Activated B cell treated with CpG ODN at 0.5 μM for 24 hours (primary cell): ENCODE results near the gene EHBP1L1. TPM values are rescaled to one million over a fixed set of nuclear protein-coding genes. Genes with fewer than 3 reads are reported as not detected.

Experiments used
- ATAC-seq: fragments of 200-7000 bp; cut with Tn5 transposase; one replicate; pipeline ENCODE4 v1.10.0; 2021; ENCODE audit warnings: low read depth, mild to moderate bottlenecking, moderate library complexity
- CTCF ChIA-PET: fragments of 350-600 bp; sonication (Branson Sonifier 250); formaldehyde crosslinking; loops from one replicate; lab custom pipeline; 2021; ENCODE audit warnings: antibody characterized with exemption; lab: Charles Lee
- POLR2A ChIA-PET: fragments of 350-600 bp; sonication (Branson Sonifier 250); formaldehyde crosslinking; loops from one replicate; lab custom pipeline; 2021; ENCODE audit warnings: antibody characterized with exemption; lab: Charles Lee
- DNase-seq: peaks from one replicate; pipeline ENCODE4 v3.0.0; 2022
- H3K27ac Mint-ChIP-seq: one replicate; pipeline ENCODE4 v1.8.0; 2020; ENCODE audit warnings: mixed read lengths
- H3K27me3 Mint-ChIP-seq: one replicate; pipeline ENCODE4 v1.8.0; 2021; ENCODE audit warnings: mixed read lengths
- H3K36me3 Mint-ChIP-seq: one replicate; pipeline ENCODE4 v1.8.0; 2021; ENCODE audit warnings: low read depth, mixed read lengths
- H3K4me1 Mint-ChIP-seq: one replicate; pipeline ENCODE4 v1.8.0; 2021; ENCODE audit warnings: mixed read lengths
- H3K4me3 Mint-ChIP-seq: one replicate; pipeline ENCODE4 v1.8.0; 2020; ENCODE audit warnings: mild to moderate bottlenecking, mixed read lengths
- H3K9me3 Mint-ChIP-seq: one replicate; pipeline ENCODE4 v1.8.0; 2020; ENCODE audit warnings: mixed read lengths
- CTCF ChIP-seq: fragments of 200-600 bp; IDR thresholded peaks from one replicate; pipeline ENCODE4 v1.8.0; 2022; ENCODE audit warnings: antibody characterized with exemption, mild to moderate bottlenecking
- intact Hi-C: fragments of 100-400 bp; cut with micrococcal nuclease; formaldehyde crosslinking; loops from one replicate; pipeline ENCODE4 v1.15.1; 2024
- total RNA-seq: library from RNA; stranded (reverse); gene quantifications from 2 replicates; pipeline ENCODE4 v1.2.3, GENCODE V29; 2022

Gene EHBP1L1
- total RNA-seq, 1 donor from 2014 or later, result 163 TPM

GRCh38 chr11:65581928-65582327 is 6.1 kb downstream of the EHBP1L1 start:
- Mint-ChIP-seq H3K27me3 (no peaks in the 10 kb centered on the region), H3K36me3 (peaks cover 63% of the 10 kb centered on the region), H3K9me3 (no peaks in the 10 kb centered on the region), H3K27ac (peak overlapping the region; percentile 47), H3K4me1 (peaks cover 36% of the 10 kb centered on the region), H3K4me3 (no peak overlapping the region)
- no peak for TF ChIP-seq CTCF
- DNase-seq, result no peak
- ATAC-seq, result no peak
- ChIA-PET POLR2A (interaction anchor here (0.7 to 0.8 kb wide), 2 partner anchors 33 to 278 kb away, joined by 3 read pairs; partner anchors contain the start of gene PCNX3), CTCF (no interaction called here)
- intact Hi-C loops, result no loop called here

GRCh38 chr11:65583589-65583988 is 7.7 kb downstream of the EHBP1L1 start:
- DNase-seq, result no peak
- no peak for TF ChIP-seq CTCF
- POLR2A ChIA-PET, result interaction anchor here (0.7 to 1.5 kb wide), 2 partner anchors 19 to 166 kb away, joined by 3 to 4 read pairs; no protein-coding TSS in a partner anchor
- Mint-ChIP-seq H3K27me3 (no peaks in the 10 kb centered on the region), H3K27ac (peak overlapping the region; percentile 67), H3K4me3 (no peak overlapping the region), H3K9me3 (no peaks in the 10 kb centered on the region), H3K36me3 (peaks cover 57% of the 10 kb centered on the region), H3K4me1 (peaks cover 36% of the 10 kb centered on the region)
- CTCF ChIA-PET, result no interaction called here
- intact Hi-C loops, result no loop called here
- no peak for ATAC-seq

GRCh38 chr11:65584106-65584505 is 8.3 kb downstream of the EHBP1L1 start:
- POLR2A ChIA-PET, result interaction anchor here (1.5 kb wide), 1 partner anchor 19 kb away, joined by 4 read pairs; no protein-coding TSS in a partner anchor
- peaks cover 39% of the 10 kb centered on the region for H3K4me1 Mint-ChIP-seq
- H3K9me3 Mint-ChIP-seq, result no peaks in the 10 kb centered on the region
- no peak overlapping the region for H3K4me3 Mint-ChIP-seq
- no peak overlapping the region for H3K27ac Mint-ChIP-seq
- DNase-seq (no peak), ATAC-seq (no peak)
- CTCF ChIA-PET, result interaction anchor here (1.7 kb wide), 1 partner anchor 10 kb away, joined by 5 read pairs; no protein-coding TSS in a partner anchor
- H3K36me3 Mint-ChIP-seq, result peaks cover 55% of the 10 kb centered on the region
- intact Hi-C loops, result no loop called here
- no peak for TF ChIP-seq CTCF
- H3K27me3 Mint-ChIP-seq, result no peaks in the 10 kb centered on the region

GRCh38 chr11:65584723-65585171 is 8.9 kb downstream of the EHBP1L1 start:
- Mint-ChIP-seq H3K4me1 (peaks cover 43% of the 10 kb centered on the region), H3K9me3 (no peaks in the 10 kb centered on the region), H3K4me3 (no peak overlapping the region), H3K36me3 (peaks cover 48% of the 10 kb centered on the region), H3K27ac (no peak overlapping the region), H3K27me3 (no peaks in the 10 kb centered on the region)
- no peak for TF ChIP-seq CTCF
- ATAC-seq (no peak), DNase-seq (no peak)
- ChIA-PET POLR2A (interaction anchor here (1.5 to 11.1 kb wide), 2 partner anchors 8 to 18 kb away, joined by 4 to 239 read pairs; partner anchors contain the start of gene EHBP1L1), CTCF (interaction anchor here (1.7 to 5.9 kb wide), 2 partner anchors 9 to 44 kb away, joined by 5 to 52 read pairs; no protein-coding TSS in a partner anchor)
- intact Hi-C loops, result loop anchor here (5.0 kb wide), 1 partner anchor 202 kb away; the partner anchor contains the start of gene SLC25A45
